GM18951 (cell line): Measurements from ENCODE around the gene EDIL3.

Source experiments
- POLR2A ChIP-seq: IDR thresholded peaks from 4 replicates; pipeline ENCODE4 v1.6.1; 2011; ENCODE audit warnings: mild to moderate bottlenecking; ENCODE audit not compliant: insufficient read length, insufficient read depth; ENCODE audit errors: extremely low read depth
- in situ Hi-C: fragments of 300-500 bp; cut with MboI; formaldehyde crosslinking; loops from one replicate; pipeline ENCODE4 v1.12.0; 2022; ENCODE audit warnings: low sequenced_read_pairs, mixed read lengths, inconsistent platforms; ENCODE audit not compliant: unreplicated experiment

The EDIL3 gene

GRCh38 chr5:84384604-84385575 lies at the start of gene EDIL3:
Gene EDIL3 (minus strand): TSS chr5:84384880. CDS start chr5:84384374, 506 bp downstream.
- TF ChIP-seq POLR2A = no peak
- in situ Hi-C loops = no loop called here

- TF ChIP-seq POLR2A = no peak
- in situ Hi-C loops = no loop called here
Observed at GRCh38 chr5:84433461-84433860, 48.8 kb upstream of the EDIL3 start.

- no peak for TF ChIP-seq POLR2A
- in situ Hi-C loops = no loop called here
Observed at GRCh38 chr5:84430863-84431663, 46.4 kb upstream of the EDIL3 start.

GRCh38 chr5:84430079-84430478 lies 45.4 kb upstream of the EDIL3 start:
- TF ChIP-seq POLR2A = no peak
- in situ Hi-C loops = no loop called here

GRCh38 chr5:84425365-84425881 lies 40.7 kb upstream of the EDIL3 start:
- in situ Hi-C loops = no loop called here
- TF ChIP-seq POLR2A = no peak

GRCh38 chr5:84419742-84420141 lies 35.1 kb upstream of the EDIL3 start:
- in situ Hi-C loops = no loop called here
- no peak for TF ChIP-seq POLR2A

GRCh38 chr5:84411832-84412605 lies 27.3 kb upstream of the EDIL3 start:
- TF ChIP-seq POLR2A = no peak
- in situ Hi-C loops = no loop called here

GRCh38 chr5:84406111-84406510 lies 21.4 kb upstream of the EDIL3 start:
- in situ Hi-C loops = no loop called here
- TF ChIP-seq POLR2A = no peak

- in situ Hi-C loops = no loop called here
- TF ChIP-seq POLR2A = no peak
Observed at GRCh38 chr5:84403773-84404172, 19.1 kb upstream of the EDIL3 start.

GRCh38 chr5:84397385-84397784 lies 12.7 kb upstream of the EDIL3 start:
- in situ Hi-C loops = no loop called here
- no peak for TF ChIP-seq POLR2A

- in situ Hi-C loops = no loop called here
- TF ChIP-seq POLR2A = no peak
Observed at GRCh38 chr5:84393969-84394368, 9.3 kb upstream of the EDIL3 start.

GRCh38 chr5:84392836-84393235 lies 8.2 kb upstream of the EDIL3 start:
- TF ChIP-seq POLR2A = no peak
- in situ Hi-C loops = no loop called here

- in situ Hi-C loops = no loop called here
- TF ChIP-seq POLR2A = no peak
Observed at GRCh38 chr5:84385705-84386104, 1.0 kb upstream of the EDIL3 start.
